Measurements from ENCODE around the gene GIGYF2. TPM values are rescaled to one million over a fixed set of nuclear protein-coding genes. Genes with fewer than 3 reads are reported as not detected.

Gene GIGYF2
- total RNA-seq, 1 experiment from 2014 or later: 55.3 TPM

GRCh38 chr2:232741972-232742371 lies 44.8 kb downstream of the GIGYF2 start:
- Histone ChIP-seq H3K14ac (ENCODE audit: insufficient read depth, low read length) (no peak overlapping the region), H3K79me1 (ENCODE audit: insufficient read depth, low read depth, low read length, poor library complexity, severe bottlenecking) (no peaks in the 10 kb centered on the region), H3K18ac (ENCODE audit: insufficient read length, low read depth, low read length) (no peak overlapping the region), H3T11ph (ENCODE audit: low read length) (no peak overlapping the region), H2BK12ac (ENCODE audit: insufficient read length, low read depth, low read length) (no peak overlapping the region), H3K9ac (ENCODE audit: extremely low read depth, insufficient read length, low read length) (no peak overlapping the region), H3K23me2 (ENCODE audit: insufficient read length, low read depth, low read length, poor library complexity, severe bottlenecking) (no peaks in the 10 kb centered on the region), H3K4me1 (ENCODE audit: insufficient read depth, low read length) (no peaks in the 10 kb centered on the region), H3K4me2 (ENCODE audit: insufficient read depth, insufficient read length, low read length) (no peak overlapping the region), H2AK5ac (ENCODE audit: insufficient read length, low read length) (no peak overlapping the region), H4K91ac (ENCODE audit: insufficient read length, low read depth, low read length) (no peak overlapping the region), H3K4ac (ENCODE audit: low read depth, low read length) (no peak overlapping the region), H4K5ac (ENCODE audit: insufficient read length, low read depth, low read length) (no peak overlapping the region), H3K79me2 (ENCODE audit: insufficient read depth, low read length) (no peaks in the 10 kb centered on the region), H2BK120ac (ENCODE audit: low read depth, low read length, poor library complexity, severe bottlenecking) (no peak overlapping the region), H3K56ac (ENCODE audit: insufficient read length, low read depth, low read length) (no peak overlapping the region), H4K20me1 (ENCODE audit: control insufficient read depth, insufficient read depth, insufficient read length) (no peaks in the 10 kb centered on the region), H3K27me3 (ENCODE audit: insufficient read depth, low read length) (no peaks in the 10 kb centered on the region), H2AFZ (ENCODE audit: low read length) (no peak overlapping the region), H3K23ac (ENCODE audit: insufficient read length, low read depth, low read length) (no peak overlapping the region), H3K27ac (ENCODE audit: insufficient read length, low read depth, low read length) (no peak overlapping the region), H2BK5ac (ENCODE audit: insufficient read length, low read length) (no peak overlapping the region), H2BK20ac (ENCODE audit: low read depth, low read length, poor library complexity, severe bottlenecking) (no peak overlapping the region), H2BK15ac (ENCODE audit: low read depth, low read length) (no peak overlapping the region), H4K8ac (replicated peaks; ENCODE audit: insufficient read length, low read depth, low read length) (no peak overlapping the region), H3K9me3 (ENCODE audit: control insufficient read depth, low read depth, low read length) (no peaks in the 10 kb centered on the region)
- WGBS (ENCODE audit: extremely low coverage, insufficient read length, low lambda C conversion rate): no CpG with 5 or more reads among the region's 3 CpGs
- no peaks in the 10 kb centered on the region for H3K27me3 Mint-ChIP-seq (ENCODE audit: low read depth)
- peaks cover 0 to 13% of the 10 kb centered on the region in 2 experiments; a peak in 3 of 4 replicates for H3K4me1 Mint-ChIP-seq
- no peak for DNase-seq
- H3K9me3 Mint-ChIP-seq: no peaks in the 10 kb centered on the region
- H3K27ac Mint-ChIP-seq: peak overlapping the region in 2 of 3 experiments; percentile 11 to 38; a peak in 2 of 7 replicates
- peaks cover 0 to 13% (median 6%) of the 10 kb centered on the region in 3 experiments; a peak in 5 of 7 replicates for H3K36me3 Mint-ChIP-seq (ENCODE audit: insufficient read depth in 1 of 3, low read depth in 3 of 3)
- no peak overlapping the region for H3K4me3 Mint-ChIP-seq
- no peak for TF ChIP-seq CTCF (conservative IDR thresholded peaks at IDR 0.05)

Measured in H9 (cell line).